Measurements from ENCODE around the gene CACNA2D2. TPM values are rescaled to one million over a fixed set of nuclear protein-coding genes. Genes with fewer than 3 reads are reported as not detected.

CACNA2D2 gene
- total and polyA plus RNA-seq, 2 of the 4 experiments (the other 2 are of a cell fraction), result 0.15 TPM; not detected in 1

DNA sequence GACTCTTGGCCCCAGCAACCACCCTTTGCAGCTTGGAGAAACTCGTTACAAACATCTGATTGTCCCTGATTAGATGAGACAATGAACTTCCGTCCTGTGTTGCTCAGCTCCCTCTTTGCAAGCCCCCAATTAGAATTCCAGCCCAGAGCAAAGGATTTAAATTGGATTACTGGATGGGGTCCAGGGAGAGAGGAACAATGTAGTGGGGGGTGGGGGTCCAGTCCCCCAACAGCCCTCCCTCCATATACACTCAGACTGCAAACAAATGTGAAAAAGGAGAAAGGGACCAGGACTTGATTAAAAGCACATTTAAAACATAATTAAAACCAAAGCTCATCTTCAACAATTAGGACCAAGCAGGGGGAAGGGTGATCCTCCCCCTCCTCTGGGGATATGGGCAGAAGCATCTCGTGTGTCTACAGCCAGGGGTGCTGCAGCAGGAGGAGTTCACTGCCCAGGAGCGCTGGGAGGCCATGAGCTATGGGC, 72.4 kb downstream of the CACNA2D2 start:
- no peak overlapping the region for H2BK5ac ChIP-seq (ENCODE audit: low read depth, low read length, poor library complexity, severe bottlenecking)
- H2BK20ac ChIP-seq (ENCODE audit: low read depth, low read length), result no peak overlapping the region
- BruUV-seq (replicated peaks), result no TSS peak
- POLR2A ChIA-PET (ENCODE audit: unreplicated experiment), result interaction anchor here (0.6 kb wide), 1 partner anchor 138 kb away, joined by 3 read pairs; no protein-coding TSS in a partner anchor
- H3K4me2 ChIP-seq (ENCODE audit: low read depth, low read length), result no peak overlapping the region
- no peaks in the 10 kb centered on the region for H3K9me3 ChIP-seq (ENCODE audit: control insufficient read depth, insufficient read depth, low read length)
- H3K9ac ChIP-seq (ENCODE audit: low read depth, low read length), result no peak overlapping the region
- H4K91ac ChIP-seq (ENCODE audit: insufficient read depth, low read depth, low read length), result no peak overlapping the region
- CTCF ChIA-PET, result no interaction called here
- H3K9me1 ChIP-seq (ENCODE audit: insufficient read depth, low read length), result no peaks in the 10 kb centered on the region
- no peaks in the 10 kb centered on the region for H3K4me1 ChIP-seq (ENCODE audit: control insufficient read depth, insufficient read depth, low read length)
- intact Hi-C loops (cut with micrococcal nuclease) (no loop called here), in situ Hi-C loops (cut with MboI; ENCODE audit: low sequenced_read_pairs) (loop anchor here (10.0 kb wide), 1 partner anchor 114 kb away; no protein-coding TSS in a partner anchor), dilution Hi-C loops (cut with HindIII; ENCODE audit: low sequenced_read_pairs, unreplicated experiment) (no loop called here)
- DNase-seq (no peak), ATAC-seq (ENCODE audit: low read depth) (no peak)
- H3K27me3 ChIP-seq (ENCODE audit: control insufficient read depth, insufficient read depth, low read length), result peaks cover 51% of the 10 kb centered on the region
- no peak overlapping the region for H3K27ac ChIP-seq (ENCODE audit: insufficient read depth, low read length)
- H4K20me1 ChIP-seq (ENCODE audit: insufficient read depth, low read length), result no peaks in the 10 kb centered on the region
- H2AK5ac ChIP-seq (ENCODE audit: low read depth, low read length), result no peak overlapping the region
- H3K36me3 ChIP-seq (ENCODE audit: control insufficient read depth, insufficient read depth, low read length), result no peaks in the 10 kb centered on the region
- no peak overlapping the region for H4K5ac ChIP-seq (ENCODE audit: low read depth, low read length)
- H2AK9ac ChIP-seq (replicated peaks; ENCODE audit: low read depth, low read length, poor library complexity), result no peak overlapping the region
- no peak overlapping the region for H3K56ac ChIP-seq (ENCODE audit: extremely low read depth, insufficient read depth, low read length)
- no peaks in the 10 kb centered on the region for H3K79me1 ChIP-seq (ENCODE audit: low read depth in 1 of 2, low read length in 2 of 2)
- no peak overlapping the region for H3K4ac ChIP-seq (ENCODE audit: low read depth, low read length)
- H2AFZ ChIP-seq (replicated peaks; ENCODE audit: low read length, poor library complexity), result no peak overlapping the region
- H3K18ac ChIP-seq (ENCODE audit: low read depth, low read length), result no peak overlapping the region
- TF ChIP-seq POLR2A (IDR thresholded peaks at IDR 0.05; ENCODE audit: low read depth, low read length) (no peak), MAZ (IDR thresholded peaks at IDR 0.05; ENCODE audit: borderline replicate concordance, low read depth, low read length) (no peak), BHLHE40 (IDR thresholded peaks at IDR 0.05; ENCODE audit: low read depth, low read length) (no peak)
- no peak overlapping the region for H3K23ac ChIP-seq (ENCODE audit: low read depth, low read length)
- H2BK120ac ChIP-seq (ENCODE audit: low read depth, low read length), result no peak overlapping the region
- H2BK15ac ChIP-seq (ENCODE audit: low read depth, low read length), result no peak overlapping the region
- no peak overlapping the region for H3K4me3 ChIP-seq (ENCODE audit: insufficient read depth, low read depth, low read length)
- H3K14ac ChIP-seq (replicated peaks; ENCODE audit: low read depth, low read length), result no peak overlapping the region
- 60% methylated on average over 1 of the region's 4 CpGs; no CpG with 5 or more reads in 1 of the 2 experiments for WGBS, 2 experiments (ENCODE audit: extremely low coverage in 2 of 2, insufficient read length in 1 of 2)
- no peak overlapping the region for H4K8ac ChIP-seq (ENCODE audit: low read depth in 2 of 2, low read length in 2 of 2)
